ENCODE results near the gene SIMC1.
"Not testable (repeated sequence)": the region's sequence is repeated elsewhere in the genome, so short reads cannot be mapped to it uniquely, and the experiment has no call there.

Gene SIMC1

GRCh38 chr5:176197234-176197858 lies 40.9 kb upstream of the SIMC1 start:
- H3K9me3 ChIP-seq (ENCODE audit: control insufficient read depth, low read length); H3K27me3 ChIP-seq (ENCODE audit: control insufficient read depth, insufficient read depth, low read length); H3K4me1 ChIP-seq (ENCODE audit: control insufficient read depth, insufficient read depth, low read length); H3K4me3 ChIP-seq (ENCODE audit: low read length); H3K9ac ChIP-seq (ENCODE audit: low read length); H3K36me3 ChIP-seq (ENCODE audit: control insufficient read depth, insufficient read depth, low read length): not testable (repeated sequence)

GRCh38 chr5:176198299-176198698 lies 39.9 kb upstream of the SIMC1 start:
- not testable (repeated sequence) for H3K4me3 ChIP-seq (ENCODE audit: low read length); H3K4me1 ChIP-seq (ENCODE audit: control insufficient read depth, insufficient read depth, low read length); H3K27me3 ChIP-seq (ENCODE audit: control insufficient read depth, insufficient read depth, low read length); H3K9ac ChIP-seq (ENCODE audit: low read length); H3K9me3 ChIP-seq (ENCODE audit: control insufficient read depth, low read length); H3K36me3 ChIP-seq (ENCODE audit: control insufficient read depth, insufficient read depth, low read length)

- not testable (repeated sequence) for H3K4me3 ChIP-seq (ENCODE audit: low read length); H3K9ac ChIP-seq (ENCODE audit: low read length); H3K9me3 ChIP-seq (ENCODE audit: control insufficient read depth, low read length); H3K27me3 ChIP-seq (ENCODE audit: control insufficient read depth, insufficient read depth, low read length); H3K36me3 ChIP-seq (ENCODE audit: control insufficient read depth, insufficient read depth, low read length); H3K4me1 ChIP-seq (ENCODE audit: control insufficient read depth, insufficient read depth, low read length)
These were observed 39.1 kb upstream of the SIMC1 start for GRCh38 chr5:176198991-176199733.

- not testable (repeated sequence) for H3K36me3 ChIP-seq (ENCODE audit: control insufficient read depth, insufficient read depth, low read length); H3K4me3 ChIP-seq (ENCODE audit: low read length); H3K4me1 ChIP-seq (ENCODE audit: control insufficient read depth, insufficient read depth, low read length); H3K27me3 ChIP-seq (ENCODE audit: control insufficient read depth, insufficient read depth, low read length); H3K9me3 ChIP-seq (ENCODE audit: control insufficient read depth, low read length); H3K9ac ChIP-seq (ENCODE audit: low read length)
These were observed 38.3 kb upstream of the SIMC1 start for GRCh38 chr5:176199803-176200399.

GRCh38 chr5:176201811-176202210 lies 36.4 kb upstream of the SIMC1 start:
- Histone ChIP-seq H3K27me3 (ENCODE audit: control insufficient read depth, insufficient read depth, low read length) (no peaks in the 10 kb centered on the region), H3K9ac (ENCODE audit: low read length) (no peak overlapping the region), H3K4me3 (ENCODE audit: low read length) (no peak overlapping the region), H3K4me1 (ENCODE audit: control insufficient read depth, insufficient read depth, low read length) (no peaks in the 10 kb centered on the region), H3K36me3 (ENCODE audit: control insufficient read depth, insufficient read depth, low read length) (no peaks in the 10 kb centered on the region), H3K9me3 (ENCODE audit: control insufficient read depth, low read length) (no peaks in the 10 kb centered on the region)

GRCh38 chr5:176203086-176203485 lies 35.1 kb upstream of the SIMC1 start:
- Histone ChIP-seq H3K9ac (ENCODE audit: low read length) (no peak overlapping the region), H3K4me3 (ENCODE audit: low read length) (no peak overlapping the region), H3K4me1 (ENCODE audit: control insufficient read depth, insufficient read depth, low read length) (no peaks in the 10 kb centered on the region), H3K27me3 (ENCODE audit: control insufficient read depth, insufficient read depth, low read length) (no peaks in the 10 kb centered on the region), H3K36me3 (ENCODE audit: control insufficient read depth, insufficient read depth, low read length) (no peaks in the 10 kb centered on the region), H3K9me3 (ENCODE audit: control insufficient read depth, low read length) (no peaks in the 10 kb centered on the region)

- H3K9ac ChIP-seq (ENCODE audit: low read length); H3K9me3 ChIP-seq (ENCODE audit: control insufficient read depth, low read length); H3K27me3 ChIP-seq (ENCODE audit: control insufficient read depth, insufficient read depth, low read length); H3K36me3 ChIP-seq (ENCODE audit: control insufficient read depth, insufficient read depth, low read length); H3K4me3 ChIP-seq (ENCODE audit: low read length); H3K4me1 ChIP-seq (ENCODE audit: control insufficient read depth, insufficient read depth, low read length): not testable (repeated sequence)
These were observed 34.7 kb upstream of the SIMC1 start for GRCh38 chr5:176203535-176203934.

- H3K27me3 ChIP-seq (ENCODE audit: control insufficient read depth, insufficient read depth, low read length); H3K4me3 ChIP-seq (ENCODE audit: low read length); H3K9ac ChIP-seq (ENCODE audit: low read length); H3K36me3 ChIP-seq (ENCODE audit: control insufficient read depth, insufficient read depth, low read length); H3K4me1 ChIP-seq (ENCODE audit: control insufficient read depth, insufficient read depth, low read length); H3K9me3 ChIP-seq (ENCODE audit: control insufficient read depth, low read length): not testable (repeated sequence)
These were observed 23.7 kb upstream of the SIMC1 start for GRCh38 chr5:176214466-176215021.

GRCh38 chr5:176216393-176216916 lies 21.8 kb upstream of the SIMC1 start:
- not testable (repeated sequence) for H3K9me3 ChIP-seq (ENCODE audit: control insufficient read depth, low read length); H3K4me1 ChIP-seq (ENCODE audit: control insufficient read depth, insufficient read depth, low read length); H3K4me3 ChIP-seq (ENCODE audit: low read length); H3K27me3 ChIP-seq (ENCODE audit: control insufficient read depth, insufficient read depth, low read length); H3K36me3 ChIP-seq (ENCODE audit: control insufficient read depth, insufficient read depth, low read length)
- peak overlapping the region; percentile 10 for H3K9ac ChIP-seq (ENCODE audit: low read length)

- H3K9me3 ChIP-seq (ENCODE audit: control insufficient read depth, low read length); H3K27me3 ChIP-seq (ENCODE audit: control insufficient read depth, insufficient read depth, low read length); H3K4me3 ChIP-seq (ENCODE audit: low read length); H3K4me1 ChIP-seq (ENCODE audit: control insufficient read depth, insufficient read depth, low read length); H3K9ac ChIP-seq (ENCODE audit: low read length); H3K36me3 ChIP-seq (ENCODE audit: control insufficient read depth, insufficient read depth, low read length): not testable (repeated sequence)
These were observed 21.0 kb upstream of the SIMC1 start for GRCh38 chr5:176217188-176217729.

GRCh38 chr5:176217764-176218163 lies 20.5 kb upstream of the SIMC1 start:
- H3K4me1 ChIP-seq (ENCODE audit: control insufficient read depth, insufficient read depth, low read length); H3K27me3 ChIP-seq (ENCODE audit: control insufficient read depth, insufficient read depth, low read length); H3K9ac ChIP-seq (ENCODE audit: low read length); H3K4me3 ChIP-seq (ENCODE audit: low read length); H3K9me3 ChIP-seq (ENCODE audit: control insufficient read depth, low read length); H3K36me3 ChIP-seq (ENCODE audit: control insufficient read depth, insufficient read depth, low read length): not testable (repeated sequence)

- H3K4me3 ChIP-seq (ENCODE audit: low read length); H3K9ac ChIP-seq (ENCODE audit: low read length); H3K36me3 ChIP-seq (ENCODE audit: control insufficient read depth, insufficient read depth, low read length); H3K4me1 ChIP-seq (ENCODE audit: control insufficient read depth, insufficient read depth, low read length); H3K27me3 ChIP-seq (ENCODE audit: control insufficient read depth, insufficient read depth, low read length); H3K9me3 ChIP-seq (ENCODE audit: control insufficient read depth, low read length): not testable (repeated sequence)
These were observed 16.2 kb upstream of the SIMC1 start for GRCh38 chr5:176222006-176222405.
